H9 (cell line): Measurements from ENCODE around the gene TMC3. TPM values are rescaled to one million over a fixed set of nuclear protein-coding genes. Genes with fewer than 3 reads are reported as not detected.

ENCODE experiments used
- DNase-seq: peaks from one replicate; pipeline ENCODE4 v3.0.0-alpha.2; 2017
- H2AFZ ChIP-seq: one replicate; pipeline ENCODE4 v1.6.1; 2013; ENCODE audit warnings: mild to moderate bottlenecking, low read length, control low read depth, moderate library complexity
- H2AK5ac ChIP-seq: 2 replicates; pipeline ENCODE4 v1.6.1; 2013; ENCODE audit warnings: low read length, control low read depth, mixed read lengths; ENCODE audit not compliant: insufficient read length
- H2BK120ac ChIP-seq: one replicate; pipeline ENCODE4 v1.6.1; 2013; ENCODE audit warnings: low read depth, mild to moderate bottlenecking, low read length, control low read depth, inconsistent platforms; ENCODE audit not compliant: poor library complexity, severe bottlenecking
- H2BK12ac ChIP-seq: 2 replicates; pipeline ENCODE4 v1.6.1; 2013; ENCODE audit warnings: low read length, control low read depth, mixed read lengths, low read depth; ENCODE audit not compliant: insufficient read length
- H2BK15ac ChIP-seq: 2 replicates; pipeline ENCODE4 v1.6.1; 2013; ENCODE audit warnings: low read depth, low read length, control low read depth
- H2BK20ac ChIP-seq: one replicate; pipeline ENCODE4 v1.6.1; 2013; ENCODE audit warnings: low read depth, mild to moderate bottlenecking, low read length, control low read depth, inconsistent platforms; ENCODE audit not compliant: poor library complexity, severe bottlenecking
- H2BK5ac ChIP-seq: 2 replicates; pipeline ENCODE4 v1.6.1; 2013; ENCODE audit warnings: low read length, control low read depth, mixed read lengths; ENCODE audit not compliant: insufficient read length
- H3K14ac ChIP-seq: 2 replicates; pipeline ENCODE4 v1.6.1; 2013; ENCODE audit warnings: low read length, control low read depth; ENCODE audit not compliant: insufficient read depth
- H3K18ac ChIP-seq: 2 replicates; pipeline ENCODE4 v1.6.1; 2013; ENCODE audit warnings: low read depth, mild to moderate bottlenecking, mixed read lengths, low read length, control low read depth; ENCODE audit not compliant: insufficient read length
- H3K23ac ChIP-seq: 2 replicates; pipeline ENCODE4 v1.6.1; 2013; ENCODE audit warnings: low read length, control low read depth, mixed read lengths, low read depth; ENCODE audit not compliant: insufficient read length
- H3K23me2 ChIP-seq: 2 replicates; pipeline ENCODE4 v1.6.1; 2013; ENCODE audit warnings: low read depth, mild to moderate bottlenecking, mixed read lengths, low read length, control low read depth; ENCODE audit not compliant: insufficient read length, poor library complexity, severe bottlenecking
- H3K27ac ChIP-seq: 2 replicates; pipeline ENCODE4 v1.5.1; 2013; ENCODE audit warnings: low read length, control low read depth, mixed read lengths, low read depth; ENCODE audit not compliant: insufficient read length
- H3K27me3 ChIP-seq: 2 replicates; pipeline ENCODE4 v1.6.1; 2013; ENCODE audit warnings: low read length, control low read depth, inconsistent platforms; ENCODE audit not compliant: insufficient read depth
- H3K4ac ChIP-seq: 2 replicates; pipeline ENCODE4 v1.6.1; 2013; ENCODE audit warnings: low read depth, mild to moderate bottlenecking, control low read depth, inconsistent platforms, low read length, moderate library complexity
- H3K4me1 ChIP-seq: 2 replicates; pipeline ENCODE4 v1.6.1; 2013; ENCODE audit warnings: low read length, control low read depth, inconsistent platforms; ENCODE audit not compliant: insufficient read depth
- H3K4me2 ChIP-seq: 2 replicates; pipeline ENCODE4 v1.6.1; 2013; ENCODE audit warnings: low read length, control low read depth, mixed read lengths; ENCODE audit not compliant: insufficient read length, insufficient read depth
- H3K56ac ChIP-seq: 2 replicates; pipeline ENCODE4 v1.6.1; 2013; ENCODE audit warnings: low read depth, mild to moderate bottlenecking, mixed read lengths, low read length, control low read depth; ENCODE audit not compliant: insufficient read length
- H3K79me1 ChIP-seq: 2 replicates; pipeline ENCODE4 v1.6.1; 2013; ENCODE audit warnings: low read depth, mild to moderate bottlenecking, moderate library complexity, low read length, control low read depth, inconsistent platforms; ENCODE audit not compliant: insufficient read depth, poor library complexity, severe bottlenecking
- H3K79me2 ChIP-seq: 2 replicates; pipeline ENCODE4 v1.6.1; 2013; ENCODE audit warnings: low read length, control low read depth, inconsistent platforms; ENCODE audit not compliant: insufficient read depth
- H3K9ac ChIP-seq: 2 replicates; pipeline ENCODE4 v1.6.1; 2013; ENCODE audit warnings: low read length, control low read depth, mixed read lengths; ENCODE audit not compliant: insufficient read length; ENCODE audit errors: extremely low read depth
- H3K9me3 ChIP-seq: one replicate; pipeline ENCODE4 v1.6.1; 2013; ENCODE audit warnings: low read depth, low read length, inconsistent platforms; ENCODE audit not compliant: control insufficient read depth
- H3T11ph ChIP-seq: one replicate; pipeline ENCODE4 v1.6.1; 2013; ENCODE audit warnings: mild to moderate bottlenecking, low read length, control low read depth, inconsistent platforms
- H4K20me1 ChIP-seq: one replicate; pipeline ENCODE4 v1.6.1; 2013; ENCODE audit not compliant: control insufficient read depth, insufficient read length, insufficient read depth
- H4K5ac ChIP-seq: 2 replicates; pipeline ENCODE4 v1.6.1; 2013; ENCODE audit warnings: low read depth, mild to moderate bottlenecking, mixed read lengths, low read length, control low read depth; ENCODE audit not compliant: insufficient read length
- H4K8ac ChIP-seq: replicated peaks from 2 replicates; pipeline ENCODE4 v1.6.1; 2013; ENCODE audit warnings: low read length, control low read depth, mixed read lengths, low read depth; ENCODE audit not compliant: insufficient read length
- H4K91ac ChIP-seq: 2 replicates; pipeline ENCODE4 v1.6.1; 2013; ENCODE audit warnings: low read depth, mild to moderate bottlenecking, moderate library complexity, mixed read lengths, low read length, control low read depth; ENCODE audit not compliant: insufficient read length
- H3K27ac Mint-ChIP-seq, 3 experiments: 2 replicates in 2 of 3; 3 replicates in 1 of 3; pipeline ENCODE4 v1.8.0; 2020 to 2021; ENCODE audit warnings: mixed read lengths in 3 of 3, mild to moderate bottlenecking in 1 of 3, moderate library complexity in 1 of 3
- H3K27me3 Mint-ChIP-seq: 2 replicates; pipeline ENCODE4 v1.8.0; 2021; ENCODE audit warnings: low read depth, mild to moderate bottlenecking, moderate library complexity, mixed read lengths
- H3K36me3 Mint-ChIP-seq, 3 experiments: 2 replicates in 2 of 3; 3 replicates in 1 of 3; pipeline ENCODE4 v1.8.0; 2020 to 2021; ENCODE audit warnings: low read depth in 3 of 3, mixed read lengths in 3 of 3; ENCODE audit not compliant: insufficient read depth in 1 of 3
- H3K4me1 Mint-ChIP-seq, 2 experiments: 2 replicates each; pipeline ENCODE4 v1.8.0; 2020; ENCODE audit warnings: mixed read lengths in 2 of 2
- H3K4me3 Mint-ChIP-seq, 2 experiments: 2 replicates in 1 of 2; 3 replicates in 1 of 2; pipeline ENCODE4 v1.8.0; 2020 to 2021; ENCODE audit warnings: mild to moderate bottlenecking in 2 of 2, mixed read lengths in 2 of 2, moderate library complexity in 1 of 2
- H3K9me3 Mint-ChIP-seq, 2 experiments: 2 replicates in 1 of 2; 3 replicates in 1 of 2; pipeline ENCODE4 v1.8.0; 2020; ENCODE audit warnings: mild to moderate bottlenecking in 2 of 2, mixed read lengths in 2 of 2, moderate library complexity in 1 of 2
- WGBS: extraction: QIAGEN DNeasy Blood & Tissue Kit; methylation state at CpG from one replicate; pipeline ENCODE4 v1.1.7; 2013; ENCODE audit warnings: missing lambda C conversion rate, low lambda C conversion rate, mixed read lengths; ENCODE audit not compliant: insufficient read length; ENCODE audit errors: extremely low coverage; 5-methylcytosine and 5-hydroxymethylcytosine counted together
- total RNA-seq: library from RNA; stranded (reverse); gene quantifications from 2 replicates; pipeline ENCODE4 v1.2.1, GENCODE V29; 2021
- TF ChIP-seq, protein P1 (sequence below): fragments of 200-600 bp; sonication (generic); conservative IDR thresholded peaks from 3 replicates; pipeline ENCODE4 v1.8.0; 2021; ENCODE audit warnings: antibody characterized with exemption, mild to moderate bottlenecking

Gene TMC3
- total RNA-seq, 1 experiment from 2014 or later = not detected

- Histone ChIP-seq H3K4me1 (no peaks in the 10 kb centered on the region; the same call in 1 of the 2 replicates), H3K23me2 (no peaks in the 10 kb centered on the region), H2BK12ac (no peak overlapping the region), H2AK5ac (no peak overlapping the region), H3T11ph (no peak overlapping the region), H2BK5ac (no peak overlapping the region), H3K27ac (no peak overlapping the region), H3K18ac (no peak overlapping the region), H3K4me2 (no peak overlapping the region), H3K79me2 (no peaks in the 10 kb centered on the region), H4K91ac (no peak overlapping the region), H4K20me1 (no peaks in the 10 kb centered on the region), H3K4ac (no peak overlapping the region), H3K27me3 (no peaks in the 10 kb centered on the region), H3K79me1 (no peaks in the 10 kb centered on the region), H3K23ac (no peak overlapping the region), H3K56ac (no peak overlapping the region), H2BK15ac (no peak overlapping the region), H4K8ac (no peak overlapping the region), H2AFZ (no peak overlapping the region), H2BK20ac (no peak overlapping the region), H3K14ac (no peak overlapping the region), H4K5ac (no peak overlapping the region), H3K9me3 (no peaks in the 10 kb centered on the region), H3K9ac (no peak overlapping the region), H2BK120ac (no peak overlapping the region)
- no peaks in the 10 kb centered on the region for H3K27me3 Mint-ChIP-seq
- H3K4me1 Mint-ChIP-seq = peaks cover 7 to 21% of the 10 kb centered on the region in 2 experiments
- TF ChIP-seq, protein P1, sequence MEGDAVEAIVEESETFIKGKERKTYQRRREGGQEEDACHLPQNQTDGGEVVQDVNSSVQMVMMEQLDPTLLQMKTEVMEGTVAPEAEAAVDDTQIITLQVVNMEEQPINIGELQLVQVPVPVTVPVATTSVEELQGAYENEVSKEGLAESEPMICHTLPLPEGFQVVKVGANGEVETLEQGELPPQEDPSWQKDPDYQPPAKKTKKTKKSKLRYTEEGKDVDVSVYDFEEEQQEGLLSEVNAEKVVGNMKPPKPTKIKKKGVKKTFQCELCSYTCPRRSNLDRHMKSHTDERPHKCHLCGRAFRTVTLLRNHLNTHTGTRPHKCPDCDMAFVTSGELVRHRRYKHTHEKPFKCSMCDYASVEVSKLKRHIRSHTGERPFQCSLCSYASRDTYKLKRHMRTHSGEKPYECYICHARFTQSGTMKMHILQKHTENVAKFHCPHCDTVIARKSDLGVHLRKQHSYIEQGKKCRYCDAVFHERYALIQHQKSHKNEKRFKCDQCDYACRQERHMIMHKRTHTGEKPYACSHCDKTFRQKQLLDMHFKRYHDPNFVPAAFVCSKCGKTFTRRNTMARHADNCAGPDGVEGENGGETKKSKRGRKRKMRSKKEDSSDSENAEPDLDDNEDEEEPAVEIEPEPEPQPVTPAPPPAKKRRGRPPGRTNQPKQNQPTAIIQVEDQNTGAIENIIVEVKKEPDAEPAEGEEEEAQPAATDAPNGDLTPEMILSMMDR = 0 out of 3 replicates have a peak, but pooled peaks have one; percentile 17
- DNase-seq = no peak
- H3K4me3 Mint-ChIP-seq = no peak overlapping the region
- H3K27ac Mint-ChIP-seq = peak overlapping the region in 1 of 3 experiments; percentile 61; a peak in 2 of 7 replicates
- H3K9me3 Mint-ChIP-seq = peaks cover 0 to 3% of the 10 kb centered on the region in 2 experiments; a peak in 2 of 5 replicates
- no CpG with 5 or more reads among the region's 2 CpGs for WGBS
- H3K36me3 Mint-ChIP-seq = peaks cover 0 to 12% (median 0%) of the 10 kb centered on the region in 3 experiments; a peak in 5 of 7 replicates
Observed at GRCh38 chr15:81381720-81382119, 7.7 kb upstream of the TMC3 start.
